ENCODE results near the gene ELMO3.

ELMO3 gene

GRCh38 chr16:67243481-67243880 lies 44.5 kb downstream of the ELMO3 start:
- no peak for DNase-seq (ENCODE audit: low spot score)

- peak; percentile 91 for DNase-seq (ENCODE audit: low spot score)
These were observed 45.7 kb downstream of the ELMO3 start for GRCh38 chr16:67244387-67245185.

GRCh38 chr16:67245186-67245585 lies 46.3 kb downstream of the ELMO3 start:
- no peak for DNase-seq (ENCODE audit: low spot score)

GRCh38 chr16:67245674-67246080 lies 46.7 kb downstream of the ELMO3 start:
- no peak for DNase-seq (ENCODE audit: low spot score)

- DNase-seq (ENCODE audit: low spot score) = peak; percentile 53
These were observed 47.3 kb downstream of the ELMO3 start for GRCh38 chr16:67246081-67246755.

GRCh38 chr16:67246756-67247191 lies 47.8 kb downstream of the ELMO3 start:
- DNase-seq (ENCODE audit: low spot score) = no peak

- DNase-seq (ENCODE audit: low spot score) = peak; percentile 97
These were observed 48.5 kb downstream of the ELMO3 start, which contains the start of gene FHOD1 for GRCh38 chr16:67247192-67248072. FHOD1 (minus strand) TSS chr16:67247481; CDS start chr16:67247410, 71 bp downstream.

GRCh38 chr16:67248073-67248400 lies 49.1 kb downstream of the ELMO3 start:
- no peak for DNase-seq (ENCODE audit: low spot score)

- DNase-seq (ENCODE audit: low spot score) = peak; percentile 37
These were observed 49.7 kb downstream of the ELMO3 start, which contains the start of gene SLC9A5 for GRCh38 chr16:67248401-67249177. SLC9A5 (plus strand) TSS chr16:67248979; CDS start chr16:67249015, 36 bp downstream.

- DNase-seq (ENCODE audit: low spot score) = no peak
These were observed 50.5 kb downstream of the ELMO3 start for GRCh38 chr16:67249178-67250044.

- no peak for DNase-seq (ENCODE audit: low spot score)
These were observed 51.1 kb downstream of the ELMO3 start for GRCh38 chr16:67250045-67250327.

- no peak for DNase-seq (ENCODE audit: low spot score)
These were observed 53.9 kb downstream of the ELMO3 start for GRCh38 chr16:67252609-67253497.

Data from AG08395 (cell line).